OCI-LY7 (cell line): ENCODE measurements around the gene EEF1A2.

Experiments used
- CTCF ChIP-seq: fragments of 200-600 bp; sonication (generic); conservative IDR thresholded peaks from 2 replicates; pipeline ENCODE4 v1.5.1; 2014; ENCODE audit warnings: mild to moderate bottlenecking, antibody characterized with exemption, low read length, moderate library complexity, mixed read lengths
- EZH2phosphoT487 ChIP-seq: fragments of 200-600 bp; sonication (generic); IDR thresholded peaks from 2 replicates; pipeline ENCODE4 v1.6.1; 2018; ENCODE audit warnings: low read depth, borderline replicate concordance, mild to moderate bottlenecking, mixed run types, antibody characterized with exemption, low read length, moderate library complexity, mixed read lengths

DNA sequence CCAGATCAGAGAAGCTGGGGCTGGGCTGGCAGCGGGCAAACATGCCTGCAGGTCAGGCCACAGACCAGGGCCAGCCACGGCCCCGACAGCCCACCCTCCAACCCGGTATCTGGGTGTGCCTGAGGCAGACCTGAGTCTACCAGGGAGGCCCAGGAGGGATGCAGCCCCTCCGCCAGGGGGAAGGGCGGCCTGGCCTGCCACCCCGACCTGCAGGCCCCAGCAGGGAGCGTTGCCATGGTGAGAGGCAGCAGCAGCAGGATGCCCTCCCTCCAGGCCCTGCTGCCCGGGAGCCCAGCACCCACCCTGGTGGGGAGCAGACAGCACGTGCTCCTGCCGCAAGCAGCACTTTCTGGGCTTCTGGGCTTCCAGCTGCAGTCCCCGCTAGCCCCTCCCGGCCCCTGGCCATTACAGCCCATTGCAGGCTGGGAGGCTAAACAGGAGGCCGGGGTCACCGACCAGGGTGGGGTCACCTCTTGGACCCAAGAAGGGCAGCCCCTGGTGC lies 3.8 kb upstream of the EEF1A2 start:
- TF ChIP-seq CTCF (no peak), EZH2phosphoT487 (no peak)
